Measurements from ENCODE around the gene CST11. TPM values are rescaled to one million over a fixed set of nuclear protein-coding genes. Genes with fewer than 3 reads are reported as not detected.

CST11 gene
- total and polyA plus RNA-seq, 2 donors from 2014 or later = not detected

DNA sequence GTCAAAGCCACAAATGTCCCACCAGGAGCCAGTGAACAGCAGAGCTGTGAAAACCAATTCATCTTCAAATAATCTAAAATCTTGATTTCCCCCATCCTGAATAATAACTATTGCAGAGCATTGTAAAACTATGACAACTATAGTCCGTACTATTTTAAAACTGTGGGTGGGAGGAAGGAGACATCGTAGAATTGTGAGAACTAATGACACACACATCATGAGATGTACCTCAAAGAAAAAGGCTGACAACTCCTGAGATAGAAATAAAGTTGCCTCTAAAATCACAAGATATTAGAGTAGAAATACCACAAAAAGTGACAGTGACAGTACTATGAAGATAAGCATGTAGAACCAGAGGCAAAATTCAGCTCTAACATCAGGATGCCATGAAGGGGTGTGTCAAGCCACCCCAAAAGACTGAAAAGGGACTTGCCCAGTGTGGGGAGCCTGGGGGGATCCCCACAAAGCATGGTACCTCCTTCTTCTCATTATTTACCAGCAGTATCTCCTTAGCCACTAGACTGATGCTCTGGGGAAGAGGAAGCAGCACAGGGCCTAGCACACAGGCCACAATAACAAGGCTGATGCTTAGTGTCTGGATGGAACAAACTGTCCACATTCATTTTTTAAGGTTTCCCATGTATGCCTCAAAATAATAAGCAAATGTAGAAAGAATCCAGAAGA lies 44.8 kb downstream of the CST11 start:
- Histone ChIP-seq H3K9ac (ENCODE audit: low read length in 3 of 3) (no peak overlapping the region), H3K9me3 (ENCODE audit: control insufficient read depth in 2 of 3, insufficient read depth in 1 of 3, low read length in 3 of 3) (no peaks in the 10 kb centered on the region), H3K4me1 (ENCODE audit: control insufficient read depth in 2 of 3, insufficient read depth in 2 of 3, low read depth in 1 of 3, low read length in 3 of 3) (peaks cover 0 to 21% (median 6%) of the 10 kb centered on the region in 3 donors), H3K27me3 (ENCODE audit: control insufficient read depth, insufficient read depth, low read length) (no peaks in the 10 kb centered on the region), H3K36me3 (ENCODE audit: control insufficient read depth in 2 of 3, insufficient read depth in 3 of 3, low read length in 3 of 3) (no peaks in the 10 kb centered on the region), H3K27ac (ENCODE audit: low read depth in 2 of 2, low read length in 2 of 2) (no peak overlapping the region), H3K4me3 (ENCODE audit: low read length in 3 of 3) (no peak overlapping the region)
- no peak for FAIRE-seq
- DNase-seq = no peak
- intact Hi-C loops (cut with DNase I) = no loop called here
- TF ChIP-seq CTCF (IDR thresholded peaks at IDR 0.05; ENCODE audit: borderline replicate concordance, extremely low read depth, insufficient read depth) = no peak

DNA sequence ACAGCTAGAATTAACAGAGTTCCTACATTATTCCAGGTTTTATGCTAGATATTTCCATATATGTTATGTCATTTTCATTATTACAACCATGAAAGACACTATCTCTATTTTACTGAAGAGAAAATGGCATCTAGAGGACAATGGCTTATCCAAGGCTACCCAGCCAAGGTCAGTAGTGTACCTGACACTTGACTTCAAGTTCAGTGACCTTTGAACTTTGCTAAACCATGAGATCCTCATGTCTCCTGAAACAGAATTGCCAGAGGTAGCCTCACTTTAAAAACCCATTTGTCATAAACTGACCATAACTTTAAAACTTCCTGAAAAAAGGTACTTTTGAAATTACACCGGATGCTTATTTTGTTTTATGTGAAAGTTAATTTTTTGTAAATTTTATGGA lies 45.8 kb downstream of the CST11 start:
- no peaks in the 10 kb centered on the region for H3K27me3 ChIP-seq (ENCODE audit: control insufficient read depth, insufficient read depth, low read length)
- intact Hi-C loops (cut with DNase I) = no loop called here
- no peak for FAIRE-seq
- no peak overlapping the region for H3K9ac ChIP-seq (ENCODE audit: low read length in 3 of 3)
- DNase-seq = no peak
- no peak for TF ChIP-seq CTCF (IDR thresholded peaks at IDR 0.05; ENCODE audit: borderline replicate concordance, extremely low read depth, insufficient read depth)
- no peak overlapping the region for H3K4me3 ChIP-seq (ENCODE audit: low read length in 3 of 3)
- H3K9me3 ChIP-seq (ENCODE audit: control insufficient read depth in 2 of 3, insufficient read depth in 1 of 3, low read length in 3 of 3) = no peaks in the 10 kb centered on the region
- H3K4me1 ChIP-seq (ENCODE audit: control insufficient read depth in 2 of 3, insufficient read depth in 2 of 3, low read depth in 1 of 3, low read length in 3 of 3) = peaks cover 0 to 17% (median 4%) of the 10 kb centered on the region in 3 donors
- H3K36me3 ChIP-seq (ENCODE audit: control insufficient read depth in 2 of 3, insufficient read depth in 3 of 3, low read length in 3 of 3) = no peaks in the 10 kb centered on the region
- no peak overlapping the region for H3K27ac ChIP-seq (ENCODE audit: low read depth in 2 of 2, low read length in 2 of 2)

DNA sequence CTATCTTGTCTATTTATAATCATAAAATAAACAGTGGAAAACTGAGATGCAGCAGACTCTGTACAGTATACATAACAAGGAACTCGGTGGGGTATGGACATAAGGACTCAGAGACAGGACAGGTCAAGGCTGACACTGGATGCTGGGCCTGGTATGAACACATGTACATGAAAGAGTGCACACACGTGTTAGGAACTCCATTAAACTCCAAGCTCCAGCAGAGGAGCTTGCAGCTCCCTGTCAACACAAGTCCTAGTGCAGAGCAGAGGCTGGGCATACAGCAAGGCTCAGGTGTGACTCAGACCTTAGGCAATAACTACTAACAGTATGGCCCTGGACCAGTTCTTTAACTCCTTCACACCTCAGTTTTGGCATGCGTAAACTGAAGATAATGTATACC lies 48.5 kb downstream of the CST11 start:
- Histone ChIP-seq H3K27ac (ENCODE audit: low read depth in 2 of 2, low read length in 2 of 2) (no peak overlapping the region), H3K4me3 (ENCODE audit: low read length in 3 of 3) (no peak overlapping the region), H3K27me3 (ENCODE audit: control insufficient read depth, insufficient read depth, low read length) (no peaks in the 10 kb centered on the region), H3K9me3 (ENCODE audit: control insufficient read depth in 2 of 3, insufficient read depth in 1 of 3, low read length in 3 of 3) (no peaks in the 10 kb centered on the region), H3K9ac (ENCODE audit: low read length in 3 of 3) (no peak overlapping the region), H3K4me1 (ENCODE audit: control insufficient read depth in 2 of 3, insufficient read depth in 2 of 3, low read depth in 1 of 3, low read length in 3 of 3) (peaks cover 0 to 12% (median 5%) of the 10 kb centered on the region in 3 donors), H3K36me3 (ENCODE audit: control insufficient read depth in 2 of 3, insufficient read depth in 3 of 3, low read length in 3 of 3) (peaks cover 0 to 2% (median 0%) of the 10 kb centered on the region in 3 donors)
- DNase-seq (no peak), FAIRE-seq (no peak)
- intact Hi-C loops (cut with DNase I) = no loop called here
- no peak for TF ChIP-seq CTCF (IDR thresholded peaks at IDR 0.05; ENCODE audit: borderline replicate concordance, extremely low read depth, insufficient read depth)
